HepG2 (cell line): Measurements from ENCODE around the gene SYNGR1. TPM values are rescaled to one million over a fixed set of nuclear protein-coding genes. Genes with fewer than 3 reads are reported as not detected.

Experiments
- ATAC-seq: fragments of 200-7000 bp; cut with Tn5 transposase; 3 replicates; pipeline ENCODE4 v1.9.1; 2020; ENCODE audit warnings: mild to moderate bottlenecking, moderate library complexity
- BruUV-seq: library from RNA; stranded (reverse); fragments of 400-500 nt; replicated peaks from 2 replicates; lab custom pipeline; 2021; lab: Mats Ljungman, UMichigan
- CTCF ChIA-PET: fragments of 300-600 bp; formaldehyde crosslinking; extraction: SDS; loops from one replicate; lab custom pipeline; 2021; ENCODE audit warnings: low total read pairs, inconsistent platforms, low intra/inter-chr PET ratio; lab: Yijun Ruan, JAX
- POLR2A ChIA-PET: fragments of 350-600 bp; sonication (Branson Sonifier 250); formaldehyde crosslinking; loops from one replicate; lab custom pipeline; 2020; ENCODE audit warnings: antibody characterized with exemption, inconsistent platforms; lab: Yijun Ruan, JAX
- DNase-seq: peaks from one replicate; pipeline ENCODE4 v3.0.0-alpha.2; 2015; ENCODE audit warnings: low spot score
- FAIRE-seq: peaks from 3 replicates; lab custom pipeline; 2011; peaks lifted over from hg19 to GRCh38; lab: Jason Lieb, UNC
- H2AFZ ChIP-seq: one replicate; pipeline ENCODE4 v1.6.1; 2011; ENCODE audit warnings: low read length, inconsistent platforms
- H3K27ac ChIP-seq: fragments of 300-600 bp; 3 replicates; pipeline ENCODE4 v1.8.0; 2011; ENCODE audit warnings: mixed run types, mild to moderate bottlenecking, mixed read lengths, low read length, inconsistent platforms; ENCODE audit not compliant: insufficient read depth; ENCODE audit errors: extremely low read length
- H3K27me3 ChIP-seq, 2 experiments: fragments of 200-600 bp in 1 of 2; 2 replicates in 1 of 2; 3 replicates in 1 of 2; pipeline versions ENCODE4 v1.6.0 to v1.8.0; 2011; ENCODE audit warnings: low read length in 2 of 2, mild to moderate bottlenecking in 2 of 2, moderate library complexity in 2 of 2, inconsistent platforms in 1 of 2; ENCODE audit not compliant: insufficient read depth in 2 of 2, control insufficient read depth in 1 of 2
- H3K36me3 ChIP-seq, 2 experiments: fragments of 200-600 bp in 1 of 2; replicated peaks in 1 of 2; 2 replicates in 1 of 2; 3 replicates in 1 of 2; pipeline versions ENCODE4 v1.5.1 to v1.8.0; 2011; ENCODE audit warnings: low read length in 2 of 2, inconsistent platforms in 1 of 2; ENCODE audit not compliant: insufficient read depth in 2 of 2, control insufficient read depth in 1 of 2
- H3K4me1 ChIP-seq: 2 replicates; pipeline ENCODE4 v1.5.1; 2012; ENCODE audit warnings: low read length, inconsistent platforms; ENCODE audit not compliant: insufficient read depth
- H3K4me2 ChIP-seq: 2 replicates; pipeline ENCODE4 v1.6.0; 2011; ENCODE audit warnings: low read depth, low read length, inconsistent platforms
- H3K4me3 ChIP-seq, 3 experiments: fragments of 200-600 bp in 1 of 3; sonication (generic), shearing (Covaris generic) in 1 of 3; replicated peaks in 1 of 3; 2 replicates each; pipeline ENCODE4 v1.5.1; 2011 to 2016; ENCODE audit warnings: low read length in 3 of 3, inconsistent platforms in 2 of 3, low read depth in 2 of 3, mild to moderate bottlenecking in 2 of 3, control low read depth in 1 of 3, mixed read lengths in 1 of 3; ENCODE audit not compliant: insufficient read depth in 1 of 3
- H3K79me2 ChIP-seq: one replicate; pipeline ENCODE4 v1.6.1; 2011; ENCODE audit warnings: low read length, inconsistent platforms; ENCODE audit not compliant: insufficient read depth
- H3K9ac ChIP-seq: 2 replicates; pipeline ENCODE4 v1.6.0; 2011; ENCODE audit warnings: mild to moderate bottlenecking, low read depth, low read length, inconsistent platforms; ENCODE audit not compliant: insufficient read depth
- H3K9me3 ChIP-seq: 2 replicates; pipeline ENCODE4 v1.5.1; 2012; ENCODE audit warnings: mild to moderate bottlenecking, low read length
- H4K20me1 ChIP-seq: 2 replicates; pipeline ENCODE4 v1.6.0; 2011; ENCODE audit warnings: inconsistent platforms, mild to moderate bottlenecking, low read length, moderate library complexity; ENCODE audit not compliant: insufficient read depth
- STAG1 ChIP-seq: sonication (generic); formaldehyde crosslinking; IDR thresholded peaks from 2 replicates; pipeline ENCODE4 v1.4.0; 2020; ENCODE audit warnings: missing genetic modification reagents
- ZFP36 ChIP-seq: fragments of 150-350 bp; IDR thresholded peaks from 2 replicates; pipeline ENCODE4 v1.6.1; 2018; ENCODE audit warnings: borderline replicate concordance, low read length, low read depth; ENCODE audit not compliant: partially characterized antibody
- WGBS: methylation state at CpG from one replicate; pipeline ENCODE4 v1.1.6; 2017; ENCODE audit warnings: low lambda C conversion rate; 5-methylcytosine and 5-hydroxymethylcytosine counted together
- in situ Hi-C: cut with HindIII; loops from 2 replicates; pipeline ENCODE4 v1.10.0; 2017; ENCODE audit warnings: low pct_unique_long_range_greater_than_20kb; ENCODE audit not compliant: extremely low pct_ligation_motif_present
- intact Hi-C: fragments of 100-400 bp; cut with micrococcal nuclease; formaldehyde crosslinking; loops from one replicate; pipeline ENCODE4 v1.10.0; 2022; ENCODE audit not compliant: unreplicated experiment
- polyA plus RNA-seq, 8 experiments: library from polyadenylated mRNA; depleted of rRNA in 3 of 8; stranded (reverse) in 7 of 8; unstranded in 1 of 8; fragments of >200 nt; fragmentation: Illumina TruSeq in 4 of 8; extraction: Trizol in 4 of 8; gene quantifications; 2 replicates each; pipeline versions ENCODE4 v1.2.1 to v1.2.3, GENCODE V29; 2011 to 2016; ENCODE audit warnings: low read depth in 4 of 8, missing spikeins in 1 of 8, mixed read lengths in 1 of 8; ENCODE audit not compliant: insufficient read depth in 1 of 8
- total RNA-seq, 5 experiments: library from RNA; depleted of rRNA; stranded (reverse); fragments of >200 nt; fragmentation: Illumina TruSeq; extraction: Trizol; gene quantifications; 2 replicates each; pipeline ENCODE4 v1.2.3, GENCODE V29; 2016; ENCODE audit warnings: low read depth in 1 of 5
- TF ChIP-seq, protein P1 (sequence below): sonication (generic); formaldehyde crosslinking; IDR thresholded peaks from 2 replicates; pipeline ENCODE4 v1.5.0; 2020; ENCODE audit warnings: mild to moderate bottlenecking, missing genetic modification reagents
- TF ChIP-seq, protein P2 (sequence below): sonication (generic); formaldehyde crosslinking; IDR thresholded peaks from 2 replicates; pipeline ENCODE4 v1.5.0; 2020; ENCODE audit warnings: mild to moderate bottlenecking, missing genetic modification reagents, moderate library complexity

Gene SYNGR1
- total and polyA plus RNA-seq, 2 of the 13 experiments (the other 11 are each of a cell fraction or from before 2014, with no cell fraction given), result 0.27 to 2.7 TPM

- peaks cover 18% of the 10 kb centered on the region for H3K4me1 ChIP-seq
- intact Hi-C loops (no loop called here), in situ Hi-C loops (no loop called here)
- H2AFZ ChIP-seq, result no peak overlapping the region
- peaks cover 0 to 18% of the 10 kb centered on the region in 2 experiments; a peak in 4 of 5 replicates for H3K27me3 ChIP-seq
- H3K36me3 ChIP-seq, result no peaks in the 10 kb centered on the region
- BruUV-seq, result no TSS peak
- no peaks in the 10 kb centered on the region for H3K9me3 ChIP-seq
- H3K79me2 ChIP-seq, result no peaks in the 10 kb centered on the region
- DNase-seq (no peak), ATAC-seq (peak; percentile 18; the same call in 1 of the 3 replicates), FAIRE-seq (no peak)
- ChIA-PET CTCF (interaction anchor here (0.6 kb wide), 1 partner anchor 22 kb away, joined by 3 read pairs; no protein-coding TSS in a partner anchor), POLR2A (interaction anchor here (0.9 to 1.2 kb wide), 2 partner anchors 45 to 54 kb away, joined by 3 to 4 read pairs; partner anchors contain the start of gene RPL3)
- WGBS, result 29% methylated on average over 10 of the region's 11 CpGs
- no peak overlapping the region for H3K4me3 ChIP-seq
- H4K20me1 ChIP-seq, result no peaks in the 10 kb centered on the region
- no peak overlapping the region for H3K27ac ChIP-seq
- TF ChIP-seq STAG1, result peak; percentile 39
- TF ChIP-seq, protein P1, sequence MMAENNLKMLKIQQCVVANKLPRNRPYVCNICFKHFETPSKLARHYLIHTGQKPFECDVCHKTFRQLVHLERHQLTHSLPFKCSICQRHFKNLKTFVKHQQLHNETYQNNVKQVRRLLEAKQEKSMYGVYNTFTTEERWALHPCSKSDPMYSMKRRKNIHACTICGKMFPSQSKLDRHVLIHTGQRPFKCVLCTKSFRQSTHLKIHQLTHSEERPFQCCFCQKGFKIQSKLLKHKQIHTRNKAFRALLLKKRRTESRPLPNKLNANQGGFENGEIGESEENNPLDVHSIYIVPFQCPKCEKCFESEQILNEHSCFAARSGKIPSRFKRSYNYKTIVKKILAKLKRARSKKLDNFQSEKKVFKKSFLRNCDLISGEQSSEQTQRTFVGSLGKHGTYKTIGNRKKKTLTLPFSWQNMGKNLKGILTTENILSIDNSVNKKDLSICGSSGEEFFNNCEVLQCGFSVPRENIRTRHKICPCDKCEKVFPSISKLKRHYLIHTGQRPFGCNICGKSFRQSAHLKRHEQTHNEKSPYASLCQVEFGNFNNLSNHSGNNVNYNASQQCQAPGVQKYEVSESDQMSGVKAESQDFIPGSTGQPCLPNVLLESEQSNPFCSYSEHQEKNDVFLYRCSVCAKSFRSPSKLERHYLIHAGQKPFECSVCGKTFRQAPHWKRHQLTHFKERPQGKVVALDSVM, result no peak
- TF ChIP-seq ZFP36, result no peak
- TF ChIP-seq, protein P2, sequence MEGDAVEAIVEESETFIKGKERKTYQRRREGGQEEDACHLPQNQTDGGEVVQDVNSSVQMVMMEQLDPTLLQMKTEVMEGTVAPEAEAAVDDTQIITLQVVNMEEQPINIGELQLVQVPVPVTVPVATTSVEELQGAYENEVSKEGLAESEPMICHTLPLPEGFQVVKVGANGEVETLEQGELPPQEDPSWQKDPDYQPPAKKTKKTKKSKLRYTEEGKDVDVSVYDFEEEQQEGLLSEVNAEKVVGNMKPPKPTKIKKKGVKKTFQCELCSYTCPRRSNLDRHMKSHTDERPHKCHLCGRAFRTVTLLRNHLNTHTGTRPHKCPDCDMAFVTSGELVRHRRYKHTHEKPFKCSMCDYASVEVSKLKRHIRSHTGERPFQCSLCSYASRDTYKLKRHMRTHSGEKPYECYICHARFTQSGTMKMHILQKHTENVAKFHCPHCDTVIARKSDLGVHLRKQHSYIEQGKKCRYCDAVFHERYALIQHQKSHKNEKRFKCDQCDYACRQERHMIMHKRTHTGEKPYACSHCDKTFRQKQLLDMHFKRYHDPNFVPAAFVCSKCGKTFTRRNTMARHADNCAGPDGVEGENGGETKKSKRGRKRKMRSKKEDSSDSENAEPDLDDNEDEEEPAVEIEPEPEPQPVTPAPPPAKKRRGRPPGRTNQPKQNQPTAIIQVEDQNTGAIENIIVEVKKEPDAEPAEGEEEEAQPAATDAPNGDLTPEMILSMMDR (CRISPR knock-in tag), result peak; percentile 55
- H3K4me2 ChIP-seq, result no peak overlapping the region; the same call in 1 of the 2 replicates
- no peak overlapping the region for H3K9ac ChIP-seq
Measured at GRCh38 chr22:39364714-39365491, 15.1 kb downstream of the SYNGR1 start.
